Ureter (tissue), 1 donor: ENCODE measurements around the gene TRAK1. TPM values are rescaled to one million over a fixed set of nuclear protein-coding genes. Genes with fewer than 3 reads are reported as not detected.
"Not testable (repeated sequence)": the region's sequence is repeated elsewhere in the genome, so short reads cannot be mapped to it uniquely, and the experiment has no call there.

Source experiments
- DNase-seq: peaks from one replicate; pipeline ENCODE4 v3.0.0-alpha.2; 2020; ENCODE audit warnings: low spot score
- total RNA-seq: library from RNA; stranded (reverse); gene quantifications from one replicate; pipeline ENCODE4 v1.2.4, GENCODE V29; 2023
- donor health status: DM: yes; HTN: yes; CAD: no.

TRAK1 gene
- total RNA-seq, result 142 TPM

- peak; percentile 56 for DNase-seq
Measured at GRCh38 chr3:42090973-42091731, at the start of gene TRAK1. TRAK1 (plus strand) TSS chr3:42091357; CDS start chr3:42091470, 113 bp downstream.

- DNase-seq, result no peak
Measured at GRCh38 chr3:42042747-42043098, 48.4 kb upstream of the TRAK1 start.

GRCh38 chr3:42043099-42043813, 47.9 kb upstream of the TRAK1 start:
- DNase-seq, result no peak

- DNase-seq, result no peak
Measured at GRCh38 chr3:42045708-42046243, 45.4 kb upstream of the TRAK1 start.

- not testable (repeated sequence) for DNase-seq
Measured at GRCh38 chr3:42048526-42048925, 42.6 kb upstream of the TRAK1 start.

GRCh38 chr3:42050126-42050525, 41.0 kb upstream of the TRAK1 start:
- no peak for DNase-seq

GRCh38 chr3:42051384-42052131, 39.6 kb upstream of the TRAK1 start:
- DNase-seq, result no peak

GRCh38 chr3:42052132-42052483, 39.0 kb upstream of the TRAK1 start:
- DNase-seq, result no peak

GRCh38 chr3:42052484-42053351, 38.4 kb upstream of the TRAK1 start:
- DNase-seq, result no peak

- no peak for DNase-seq
Measured at GRCh38 chr3:42053476-42053875, 37.7 kb upstream of the TRAK1 start.

- no peak for DNase-seq
Measured at GRCh38 chr3:42055291-42055690, 35.9 kb upstream of the TRAK1 start.

GRCh38 chr3:42056840-42057239, 34.3 kb upstream of the TRAK1 start:
- no peak for DNase-seq

GRCh38 chr3:42057561-42058211, 33.5 kb upstream of the TRAK1 start:
- peak; percentile 60 for DNase-seq

GRCh38 chr3:42061025-42061712, 30.0 kb upstream of the TRAK1 start:
- DNase-seq, result no peak

- DNase-seq, result peak; percentile 73
Measured at GRCh38 chr3:42061713-42062380, 29.3 kb upstream of the TRAK1 start.

GRCh38 chr3:42062464-42062863, 28.7 kb upstream of the TRAK1 start:
- DNase-seq, result no peak

- no peak for DNase-seq
Measured at GRCh38 chr3:42063888-42064287, 27.3 kb upstream of the TRAK1 start.

GRCh38 chr3:42066516-42067181, 24.5 kb upstream of the TRAK1 start:
- no peak for DNase-seq

GRCh38 chr3:42067326-42067725, 23.8 kb upstream of the TRAK1 start:
- no peak for DNase-seq
